ENCODE results near the gene EPN3.

DNA sequence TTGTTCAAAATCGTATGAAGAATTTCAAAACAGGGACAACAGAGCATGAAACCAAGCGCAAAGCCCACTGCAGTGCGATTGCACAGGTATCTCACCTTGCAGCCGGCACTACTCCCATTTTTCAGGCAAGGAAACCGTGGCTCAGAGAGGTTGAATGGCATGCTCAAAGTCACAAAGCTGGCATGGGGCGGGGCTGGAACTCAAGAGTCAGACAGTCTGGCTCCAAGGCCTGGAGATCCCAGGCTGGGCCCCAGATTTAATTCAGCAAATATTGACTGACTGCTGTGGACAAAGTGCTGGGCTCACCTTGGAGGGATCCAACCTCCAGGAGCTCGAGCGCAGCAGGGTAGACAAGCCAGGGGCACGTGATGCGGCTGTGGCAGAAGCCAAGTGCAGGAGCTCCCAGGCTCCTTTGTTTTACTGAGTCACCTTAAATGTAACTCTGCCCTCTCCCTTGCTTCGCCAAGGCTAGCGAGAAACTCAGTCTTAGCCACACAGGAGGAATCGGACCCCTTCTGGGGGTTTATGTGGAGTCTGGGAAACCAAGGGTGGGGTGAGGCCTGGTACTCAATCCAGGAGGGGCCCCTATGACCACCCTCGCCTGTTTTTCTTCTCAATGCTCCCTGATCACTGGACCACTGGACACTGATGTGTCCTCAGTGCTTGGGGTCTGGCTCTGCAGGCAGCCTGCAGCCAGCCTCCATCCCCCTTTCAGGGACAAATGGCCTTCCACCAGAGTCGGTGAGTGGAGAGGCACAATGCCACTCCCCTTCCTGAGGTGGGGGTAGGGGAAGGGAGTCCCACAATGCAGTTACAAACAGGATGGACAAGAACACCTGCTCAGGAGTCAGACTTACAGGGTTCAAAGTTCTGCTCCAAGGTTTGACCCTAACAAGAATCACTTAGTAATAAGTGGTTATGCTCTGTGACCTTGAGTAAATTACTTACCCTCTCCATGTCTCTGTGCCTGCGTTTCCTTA, 10.6 kb downstream of the EPN3 start:
- no peak for TF ChIP-seq EZH2 (IDR thresholded peaks at IDR 0.05; ENCODE audit: borderline replicate concordance)
- TF ChIP-seq, protein P1, sequence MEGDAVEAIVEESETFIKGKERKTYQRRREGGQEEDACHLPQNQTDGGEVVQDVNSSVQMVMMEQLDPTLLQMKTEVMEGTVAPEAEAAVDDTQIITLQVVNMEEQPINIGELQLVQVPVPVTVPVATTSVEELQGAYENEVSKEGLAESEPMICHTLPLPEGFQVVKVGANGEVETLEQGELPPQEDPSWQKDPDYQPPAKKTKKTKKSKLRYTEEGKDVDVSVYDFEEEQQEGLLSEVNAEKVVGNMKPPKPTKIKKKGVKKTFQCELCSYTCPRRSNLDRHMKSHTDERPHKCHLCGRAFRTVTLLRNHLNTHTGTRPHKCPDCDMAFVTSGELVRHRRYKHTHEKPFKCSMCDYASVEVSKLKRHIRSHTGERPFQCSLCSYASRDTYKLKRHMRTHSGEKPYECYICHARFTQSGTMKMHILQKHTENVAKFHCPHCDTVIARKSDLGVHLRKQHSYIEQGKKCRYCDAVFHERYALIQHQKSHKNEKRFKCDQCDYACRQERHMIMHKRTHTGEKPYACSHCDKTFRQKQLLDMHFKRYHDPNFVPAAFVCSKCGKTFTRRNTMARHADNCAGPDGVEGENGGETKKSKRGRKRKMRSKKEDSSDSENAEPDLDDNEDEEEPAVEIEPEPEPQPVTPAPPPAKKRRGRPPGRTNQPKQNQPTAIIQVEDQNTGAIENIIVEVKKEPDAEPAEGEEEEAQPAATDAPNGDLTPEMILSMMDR (IDR thresholded peaks at IDR 0.05; ENCODE audit: poor library complexity), result no peak
